OCI-LY7 (cell line): ENCODE measurements around the gene SFSWAP. TPM values are rescaled to one million over a fixed set of nuclear protein-coding genes. Genes with fewer than 3 reads are reported as not detected.

Experiments
- BruUV-seq: library from RNA; stranded (reverse); fragments of 400-500 nt; replicated peaks from 2 replicates; lab custom pipeline; 2021; lab: Mats Ljungman, UMichigan
- CTCF ChIA-PET: fragments of 300-600 bp; sonication (Branson Sonifier 250); formaldehyde crosslinking; loops from one replicate; lab custom pipeline; 2022; ENCODE audit warnings: antibody characterized with exemption; ENCODE audit not compliant: unreplicated experiment; lab: Charles Lee
- POLR2A ChIA-PET: fragments of 300-600 bp; sonication (Branson Sonifier 250); formaldehyde crosslinking; loops from one replicate; lab custom pipeline; 2022; ENCODE audit warnings: antibody characterized with exemption; lab: Charles Lee
- DNase-seq: peaks from one replicate; pipeline ENCODE4 v3.0.0-alpha.2; 2015; ENCODE audit warnings: low spot score
- H2AFZ ChIP-seq: fragments of 200-600 bp; sonication (generic), shearing (Covaris generic); 2 replicates; pipeline ENCODE4 v1.6.1; 2014; ENCODE audit warnings: mild to moderate bottlenecking, antibody characterized with exemption, low read length, moderate library complexity
- H3K27ac ChIP-seq: fragments of 200-600 bp; sonication (generic); 2 replicates; pipeline ENCODE4 v1.5.1; 2014; ENCODE audit warnings: mixed run types, low read depth, mild to moderate bottlenecking, moderate library complexity, low read length, inconsistent platforms; ENCODE audit not compliant: poor library complexity, severe bottlenecking
- H3K36me3 ChIP-seq: fragments of 200-600 bp; sonication (generic); 2 replicates; pipeline ENCODE4 v1.6.1; 2014; ENCODE audit warnings: mild to moderate bottlenecking, antibody characterized with exemption, low read length, moderate library complexity, mixed read lengths; ENCODE audit not compliant: insufficient read depth
- H3K4me1 ChIP-seq: fragments of 200-600 bp; sonication (generic); 2 replicates; pipeline ENCODE4 v1.5.1; 2014; ENCODE audit warnings: mild to moderate bottlenecking, low read length; ENCODE audit not compliant: insufficient read depth, poor library complexity, severe bottlenecking
- H3K4me2 ChIP-seq: fragments of 200-600 bp; sonication (generic); 2 replicates; pipeline ENCODE4 v1.6.1; 2014; ENCODE audit warnings: mild to moderate bottlenecking, low read length
- H3K4me3 ChIP-seq: fragments of 200-600 bp; sonication (generic); 2 replicates; pipeline ENCODE4 v1.5.1; 2014; ENCODE audit warnings: mild to moderate bottlenecking, low read depth, low read length; ENCODE audit not compliant: poor library complexity, severe bottlenecking
- H3K79me2 ChIP-seq: fragments of 200-600 bp; sonication (generic); 2 replicates; pipeline ENCODE4 v1.6.1; 2016; ENCODE audit warnings: low read depth, mild to moderate bottlenecking, low read length, moderate library complexity, mixed read lengths; ENCODE audit not compliant: insufficient read depth
- H3K9me2 ChIP-seq: fragments of 200-600 bp; sonication (generic); 2 replicates; pipeline ENCODE4 v1.6.1; 2016; ENCODE audit warnings: mild to moderate bottlenecking, low read length, mixed read lengths; ENCODE audit not compliant: insufficient read depth
- H3K9me3 ChIP-seq: fragments of 200-600 bp; sonication (generic); 2 replicates; pipeline ENCODE4 v1.6.1; 2014; ENCODE audit warnings: mild to moderate bottlenecking, mixed run types, low read length, mixed read lengths
- H4K20me1 ChIP-seq: fragments of 200-600 bp; sonication (generic); 2 replicates; pipeline ENCODE4 v1.6.1; 2014; ENCODE audit warnings: mild to moderate bottlenecking, antibody characterized with exemption, low read length, moderate library complexity, mixed read lengths; ENCODE audit not compliant: insufficient read depth
- EZH2phosphoT487 ChIP-seq: fragments of 200-600 bp; sonication (generic); IDR thresholded peaks from 2 replicates; pipeline ENCODE4 v1.6.1; 2018; ENCODE audit warnings: low read depth, borderline replicate concordance, mild to moderate bottlenecking, mixed run types, antibody characterized with exemption, low read length, moderate library complexity, mixed read lengths
- intact Hi-C: fragments of 100-400 bp; cut with micrococcal nuclease; formaldehyde crosslinking; loops from one replicate; pipeline ENCODE4 v1.10.0; 2022; ENCODE audit not compliant: unreplicated experiment
- total RNA-seq, 2 experiments: library from RNA; depleted of rRNA in 1 of 2; stranded (reverse); fragments of >200 nt in 1 of 2; shearing (Covaris generic) in 1 of 2; gene quantifications; 2 replicates each; pipeline ENCODE4 v1.2.3, GENCODE V29; 2014 to 2022
- TF ChIP-seq, protein P1 (sequence below): fragments of 200-600 bp; sonication (generic); conservative IDR thresholded peaks from 2 replicates; pipeline ENCODE4 v1.5.1; 2014; ENCODE audit warnings: mild to moderate bottlenecking, antibody characterized with exemption, low read length, moderate library complexity, mixed read lengths

SFSWAP gene
- total RNA-seq, 2 experiments from 2014 or later = 54.0 to 87.1 TPM

DNA sequence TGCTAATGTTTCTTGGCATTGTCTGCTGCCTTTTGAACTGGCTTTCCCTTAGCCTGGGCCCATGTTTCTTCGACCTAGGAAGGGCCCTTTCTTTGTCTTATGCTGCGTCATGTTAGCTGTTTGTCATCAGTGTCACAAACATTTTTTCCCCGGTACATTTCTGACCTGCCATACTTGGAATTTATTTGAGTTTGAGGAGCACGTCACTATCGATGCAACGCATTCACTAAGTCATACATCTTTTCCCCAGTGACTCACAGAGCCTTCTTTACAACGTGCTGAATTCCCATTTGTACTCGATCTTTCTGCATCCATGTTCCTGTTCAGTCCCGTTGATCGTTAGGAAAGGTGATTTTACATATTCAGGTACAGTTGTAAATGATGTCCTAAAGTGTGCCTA is 61.1 kb downstream of the SFSWAP start:
- POLR2A ChIA-PET = no interaction called here
- H3K27ac ChIP-seq = peak overlapping the region; percentile 94
- BruUV-seq = no TSS peak
- CTCF ChIA-PET = no interaction called here
- DNase-seq = no peak
- no peak overlapping the region for H3K4me2 ChIP-seq
- no peaks in the 10 kb centered on the region for H3K9me3 ChIP-seq
- H3K9me2 ChIP-seq = no peaks in the 10 kb centered on the region
- TF ChIP-seq, protein P1, sequence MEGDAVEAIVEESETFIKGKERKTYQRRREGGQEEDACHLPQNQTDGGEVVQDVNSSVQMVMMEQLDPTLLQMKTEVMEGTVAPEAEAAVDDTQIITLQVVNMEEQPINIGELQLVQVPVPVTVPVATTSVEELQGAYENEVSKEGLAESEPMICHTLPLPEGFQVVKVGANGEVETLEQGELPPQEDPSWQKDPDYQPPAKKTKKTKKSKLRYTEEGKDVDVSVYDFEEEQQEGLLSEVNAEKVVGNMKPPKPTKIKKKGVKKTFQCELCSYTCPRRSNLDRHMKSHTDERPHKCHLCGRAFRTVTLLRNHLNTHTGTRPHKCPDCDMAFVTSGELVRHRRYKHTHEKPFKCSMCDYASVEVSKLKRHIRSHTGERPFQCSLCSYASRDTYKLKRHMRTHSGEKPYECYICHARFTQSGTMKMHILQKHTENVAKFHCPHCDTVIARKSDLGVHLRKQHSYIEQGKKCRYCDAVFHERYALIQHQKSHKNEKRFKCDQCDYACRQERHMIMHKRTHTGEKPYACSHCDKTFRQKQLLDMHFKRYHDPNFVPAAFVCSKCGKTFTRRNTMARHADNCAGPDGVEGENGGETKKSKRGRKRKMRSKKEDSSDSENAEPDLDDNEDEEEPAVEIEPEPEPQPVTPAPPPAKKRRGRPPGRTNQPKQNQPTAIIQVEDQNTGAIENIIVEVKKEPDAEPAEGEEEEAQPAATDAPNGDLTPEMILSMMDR = no peak
- TF ChIP-seq EZH2phosphoT487 = no peak
- no peak overlapping the region for H3K4me3 ChIP-seq
- no peaks in the 10 kb centered on the region for H4K20me1 ChIP-seq
- H3K79me2 ChIP-seq = no peaks in the 10 kb centered on the region
- peaks cover 59% of the 10 kb centered on the region for H3K4me1 ChIP-seq
- intact Hi-C loops = loop anchor here (10.0 kb wide), 1 partner anchor 897 kb away; the partner anchor contains the start of gene RAN
- peaks cover 85% of the 10 kb centered on the region for H3K36me3 ChIP-seq
- H2AFZ ChIP-seq = no peak overlapping the region

DNA sequence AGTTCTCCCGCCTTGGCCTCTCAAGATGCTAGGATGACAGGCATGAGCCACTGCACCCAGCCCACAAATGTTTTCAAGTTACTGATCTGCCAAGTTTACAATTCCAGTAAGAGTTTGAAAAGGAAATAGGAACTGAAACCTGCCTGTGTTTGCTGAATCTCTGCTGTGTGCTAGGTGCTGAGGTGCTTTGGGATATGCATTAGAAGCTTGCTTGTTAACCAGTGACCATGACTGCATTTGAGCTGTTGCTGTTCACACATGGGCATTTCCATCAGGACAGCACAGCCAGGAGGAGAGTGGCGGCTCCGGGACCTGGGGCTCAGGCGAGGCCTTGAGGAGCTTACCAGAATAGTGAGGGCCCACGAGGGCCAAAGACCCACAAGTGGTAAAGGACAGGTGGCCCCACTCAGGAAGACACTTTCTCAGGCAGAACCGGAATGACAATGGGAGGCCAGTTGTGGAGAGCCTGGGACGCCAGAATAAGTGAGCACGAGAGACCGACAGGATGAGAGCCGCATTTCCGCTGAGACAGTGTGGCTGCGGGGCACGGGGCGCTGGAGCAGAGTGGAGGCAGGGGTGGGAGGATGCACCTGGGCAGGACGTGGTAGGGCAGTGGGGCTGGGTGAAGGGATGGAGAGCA is 62.8 kb downstream of the SFSWAP start:
- no peak for TF ChIP-seq EZH2phosphoT487
- TF ChIP-seq, protein P1 = no peak
- H3K27ac ChIP-seq = peak overlapping the region; percentile 94
- no peaks in the 10 kb centered on the region for H3K9me3 ChIP-seq
- no peak overlapping the region; the same call in 1 of the 2 replicates for H2AFZ ChIP-seq
- DNase-seq = peak; percentile 86
- intact Hi-C loops = loop anchor here (10.0 kb wide), 1 partner anchor 899 kb away; the partner anchor contains the start of gene RAN
- ChIA-PET CTCF (interaction anchor here (0.5 kb wide), 1 partner anchor 157 kb away, joined by 3 read pairs; no protein-coding TSS in a partner anchor), POLR2A (interaction anchor here (0.6 to 1.2 kb wide), 2 partner anchors 19 to 159 kb away, joined by 4 to 9 read pairs; no protein-coding TSS in a partner anchor)
- no peaks in the 10 kb centered on the region for H3K9me2 ChIP-seq
- H3K79me2 ChIP-seq = no peaks in the 10 kb centered on the region
- no TSS peak for BruUV-seq
- peaks cover 79% of the 10 kb centered on the region for H3K36me3 ChIP-seq
- peaks cover 59% of the 10 kb centered on the region for H3K4me1 ChIP-seq
- no peaks in the 10 kb centered on the region for H4K20me1 ChIP-seq
- peak overlapping the region; percentile 87 for H3K4me2 ChIP-seq
- peak overlapping the region; percentile 57 for H3K4me3 ChIP-seq
